ENCODE measurements around the gene RPP30.
"Not testable (repeated sequence)": the region's sequence is repeated elsewhere in the genome, so short reads cannot be mapped to it uniquely, and the experiment has no call there.

The RPP30 gene

DNA sequence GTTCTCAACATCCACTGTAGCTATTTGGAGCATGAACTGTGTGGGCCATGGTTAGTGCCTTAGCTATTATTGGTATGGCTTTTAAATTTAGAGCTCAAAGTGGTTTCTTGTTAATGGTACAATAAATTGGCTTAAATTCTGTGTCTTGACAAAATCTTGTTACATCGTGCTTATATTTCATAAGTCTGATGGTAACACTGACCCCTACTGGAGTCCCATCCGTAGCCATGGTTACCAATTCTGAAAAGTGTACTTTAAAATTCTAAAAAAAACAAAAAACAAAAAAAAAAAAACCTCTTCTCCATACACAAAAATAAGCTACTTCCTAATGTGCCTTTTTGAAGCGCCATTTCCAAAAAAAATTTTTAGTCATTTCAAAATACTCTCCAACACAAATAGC is 6.4 kb upstream of the RPP30 start:
- TF ChIP-seq, protein P1, sequence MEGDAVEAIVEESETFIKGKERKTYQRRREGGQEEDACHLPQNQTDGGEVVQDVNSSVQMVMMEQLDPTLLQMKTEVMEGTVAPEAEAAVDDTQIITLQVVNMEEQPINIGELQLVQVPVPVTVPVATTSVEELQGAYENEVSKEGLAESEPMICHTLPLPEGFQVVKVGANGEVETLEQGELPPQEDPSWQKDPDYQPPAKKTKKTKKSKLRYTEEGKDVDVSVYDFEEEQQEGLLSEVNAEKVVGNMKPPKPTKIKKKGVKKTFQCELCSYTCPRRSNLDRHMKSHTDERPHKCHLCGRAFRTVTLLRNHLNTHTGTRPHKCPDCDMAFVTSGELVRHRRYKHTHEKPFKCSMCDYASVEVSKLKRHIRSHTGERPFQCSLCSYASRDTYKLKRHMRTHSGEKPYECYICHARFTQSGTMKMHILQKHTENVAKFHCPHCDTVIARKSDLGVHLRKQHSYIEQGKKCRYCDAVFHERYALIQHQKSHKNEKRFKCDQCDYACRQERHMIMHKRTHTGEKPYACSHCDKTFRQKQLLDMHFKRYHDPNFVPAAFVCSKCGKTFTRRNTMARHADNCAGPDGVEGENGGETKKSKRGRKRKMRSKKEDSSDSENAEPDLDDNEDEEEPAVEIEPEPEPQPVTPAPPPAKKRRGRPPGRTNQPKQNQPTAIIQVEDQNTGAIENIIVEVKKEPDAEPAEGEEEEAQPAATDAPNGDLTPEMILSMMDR (IDR thresholded peaks at IDR 0.05; ENCODE audit: low read depth, low read length, missing control alignments), result peak; percentile 43
- no peak for DNase-seq (ENCODE audit: extremely low read depth, low read depth)
- H3K4me3 ChIP-seq (replicated peaks; ENCODE audit: low read depth, low read length), result no peak overlapping the region

DNA sequence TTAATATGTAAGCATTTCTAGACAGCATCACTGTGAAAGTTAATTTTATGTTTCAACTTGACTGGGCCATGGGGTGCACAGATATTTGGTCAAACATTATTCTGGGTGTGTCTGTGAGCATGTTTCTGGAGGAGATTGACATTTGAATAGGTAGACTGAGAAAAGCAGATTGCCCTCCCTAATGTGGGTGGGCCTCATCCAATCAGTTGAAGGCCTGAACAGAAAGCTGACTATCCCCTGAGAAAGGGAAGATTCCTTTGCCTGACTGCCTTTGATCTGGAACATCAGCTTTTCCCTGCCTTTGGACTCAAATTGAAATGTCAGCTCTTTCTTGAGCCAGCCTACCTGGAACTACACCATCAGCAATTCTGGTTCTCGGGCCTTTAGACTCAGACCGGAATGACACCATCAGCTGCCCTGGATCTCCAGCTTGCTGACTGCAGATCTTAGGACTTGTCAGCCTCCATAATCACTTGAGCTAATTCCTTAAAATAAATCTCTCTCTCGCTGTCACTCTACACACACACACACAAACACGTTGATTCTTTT is 5.7 kb upstream of the RPP30 start:
- H3K4me3 ChIP-seq (replicated peaks; ENCODE audit: low read depth, low read length), result no peak overlapping the region
- no peak for DNase-seq (ENCODE audit: extremely low read depth, low read depth)
- TF ChIP-seq, protein P1 (IDR thresholded peaks at IDR 0.05; ENCODE audit: low read depth, low read length, missing control alignments), result no peak

DNA sequence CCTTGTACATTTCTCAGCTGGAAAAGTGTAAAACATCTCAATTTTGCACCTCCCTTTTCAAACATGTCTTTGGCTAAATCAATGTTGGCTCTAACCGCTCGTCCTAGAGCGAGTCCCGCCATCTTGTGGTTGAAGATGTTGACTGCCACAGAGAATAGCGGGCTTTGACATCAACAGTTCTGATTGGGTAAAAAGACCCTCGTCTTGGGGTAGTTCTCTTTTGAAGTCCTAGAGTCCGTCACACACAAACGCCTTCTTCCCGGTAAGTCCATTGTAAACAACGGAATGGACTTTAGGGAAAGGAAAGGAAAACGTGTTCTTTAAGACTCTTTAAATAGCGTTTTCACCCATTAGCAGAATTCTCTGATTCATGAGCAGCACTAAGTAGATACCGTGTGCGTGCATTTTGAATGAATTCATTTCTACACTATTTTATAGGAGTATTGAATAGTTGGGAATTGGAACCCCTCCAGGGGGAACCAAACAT is 452 bp upstream of the RPP30 start:
- TF ChIP-seq, protein P1 (IDR thresholded peaks at IDR 0.05; ENCODE audit: low read depth, low read length, missing control alignments), result peak; percentile 52

DNA sequence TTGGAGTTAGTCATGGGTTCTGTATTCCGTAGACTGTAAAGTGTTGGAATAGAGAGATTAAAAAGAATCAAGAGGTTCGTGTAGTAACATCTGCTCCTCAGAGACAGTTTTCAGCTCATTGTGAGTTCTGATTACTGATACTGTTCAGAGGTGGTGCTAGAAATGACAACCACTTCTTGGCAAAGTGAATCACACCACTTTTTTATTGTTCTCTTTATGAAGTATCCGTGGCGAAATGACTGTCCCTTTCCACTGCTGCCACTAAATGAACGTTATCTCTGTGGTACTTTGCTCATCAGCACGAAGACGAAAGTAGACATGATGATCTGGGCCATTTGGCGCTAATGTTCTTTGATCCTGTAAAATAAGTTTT is 860 bp downstream of the RPP30 start:
- TF ChIP-seq, protein P1 (IDR thresholded peaks at IDR 0.05; ENCODE audit: low read depth, low read length, missing control alignments), result no peak
- DNase-seq (ENCODE audit: extremely low read depth, low read depth), result no peak
- H3K4me3 ChIP-seq (replicated peaks; ENCODE audit: low read depth, low read length), result peak overlapping the region; percentile 57

More for the DNA sequence above, 452 bp upstream of the RPP30 start:
- no peak for DNase-seq (ENCODE audit: extremely low read depth, low read depth)
- peak overlapping the region; percentile 57 for H3K4me3 ChIP-seq (replicated peaks; ENCODE audit: low read depth, low read length)

DNA sequence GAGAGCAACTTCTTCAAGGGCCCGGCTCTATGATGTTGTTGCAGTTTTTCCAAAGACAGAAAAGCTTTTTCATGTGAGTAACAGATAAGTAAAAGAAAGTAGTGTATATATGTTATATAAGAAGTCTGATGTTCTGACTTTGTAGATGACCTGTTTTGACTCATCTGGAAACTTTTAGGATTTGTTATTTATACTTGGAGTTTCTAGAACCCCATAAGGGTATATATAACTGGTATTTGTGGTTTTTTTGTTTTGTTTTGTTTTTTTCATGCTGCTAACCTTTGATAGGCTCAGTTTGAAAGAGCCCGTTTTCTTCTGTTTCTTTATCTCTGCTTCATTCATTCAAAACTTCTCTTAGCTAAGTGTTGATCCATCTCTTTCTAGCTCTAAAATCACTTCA is 7.3 kb downstream of the RPP30 start:
- TF ChIP-seq, protein P1 (IDR thresholded peaks at IDR 0.05; ENCODE audit: low read depth, low read length, missing control alignments), result no peak
- H3K4me3 ChIP-seq (replicated peaks; ENCODE audit: low read depth, low read length), result no peak overlapping the region
- no peak for DNase-seq (ENCODE audit: extremely low read depth, low read depth)

DNA sequence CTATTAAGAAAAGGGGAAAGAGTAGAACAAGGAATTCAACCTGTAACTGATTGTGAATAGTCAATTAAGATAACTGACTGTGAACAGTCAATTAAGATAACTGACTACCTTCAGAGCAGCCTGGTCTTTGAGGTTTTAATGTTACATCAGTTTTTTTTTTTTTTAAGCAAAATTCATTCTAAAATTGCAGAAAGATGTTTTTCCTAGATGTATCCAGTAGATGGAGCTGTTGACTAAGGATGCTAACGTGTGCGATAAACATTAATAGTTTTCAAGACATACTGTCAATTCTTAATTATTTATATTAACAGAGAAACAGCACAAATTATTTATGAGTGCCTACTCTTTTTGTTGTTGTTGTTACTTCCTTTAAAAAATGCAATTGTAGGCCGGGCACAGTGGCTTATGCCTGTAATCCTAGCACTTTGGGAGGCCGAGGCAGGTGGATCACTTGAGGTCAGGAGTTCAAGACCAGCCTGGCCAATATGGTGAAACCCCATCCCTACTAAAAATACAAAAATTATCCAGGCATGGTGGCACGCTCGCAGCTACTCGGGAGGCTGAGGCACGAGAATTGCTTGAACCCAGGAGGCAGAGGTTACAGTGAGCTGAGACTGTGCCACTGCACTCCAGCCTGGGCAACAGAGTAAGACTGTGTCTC is 8.4 kb downstream of the RPP30 start:
- TF ChIP-seq, protein P1 (IDR thresholded peaks at IDR 0.05; ENCODE audit: low read depth, low read length, missing control alignments), result peak; percentile 50
- H3K4me3 ChIP-seq (replicated peaks; ENCODE audit: low read depth, low read length); DNase-seq (ENCODE audit: extremely low read depth, low read depth): not testable (repeated sequence)
